ENCODE data around the gene ANTKMT.

ANTKMT gene

GRCh38 chr16:741986-742629 is 21.2 kb downstream of the ANTKMT start:
- TF ChIP-seq TAF1 (IDR thresholded peaks at IDR 0.05; ENCODE audit: borderline replicate concordance, insufficient read depth, low read length) (no peak), SIN3A (IDR thresholded peaks at IDR 0.05; ENCODE audit: borderline replicate concordance, insufficient read depth, low read length) (no peak), REST (IDR thresholded peaks at IDR 0.05; ENCODE audit: insufficient read depth in 1 of 2, low read depth in 2 of 2, low read length in 2 of 2) (no peak), POLR2AphosphoS5 (IDR thresholded peaks at IDR 0.05; ENCODE audit: low read depth, low read length) (no peak), FOXP2 (optimal IDR thresholded peaks at IDR 0.05; ENCODE audit: borderline replicate concordance, extremely low read depth, extremely low read length, insufficient read depth) (no peak)

GRCh38 chr16:743794-744500 is 23.0 kb downstream of the ANTKMT start:
- TF ChIP-seq REST (IDR thresholded peaks at IDR 0.05; ENCODE audit: insufficient read depth in 1 of 2, low read depth in 2 of 2, low read length in 2 of 2), result no peak
- TF ChIP-seq SIN3A (IDR thresholded peaks at IDR 0.05; ENCODE audit: borderline replicate concordance, insufficient read depth, low read length), result no peak
- TF ChIP-seq POLR2AphosphoS5 (IDR thresholded peaks at IDR 0.05; ENCODE audit: low read depth, low read length), result no peak
- no peak for TF ChIP-seq TAF1 (IDR thresholded peaks at IDR 0.05; ENCODE audit: borderline replicate concordance, insufficient read depth, low read length)
- TF ChIP-seq FOXP2 (optimal IDR thresholded peaks at IDR 0.05; ENCODE audit: borderline replicate concordance, extremely low read depth, extremely low read length, insufficient read depth), result no peak

GRCh38 chr16:745739-746138 is 24.8 kb downstream of the ANTKMT start:
- TF ChIP-seq REST (IDR thresholded peaks at IDR 0.05; ENCODE audit: insufficient read depth in 1 of 2, low read depth in 2 of 2, low read length in 2 of 2) (no peak), TAF1 (IDR thresholded peaks at IDR 0.05; ENCODE audit: borderline replicate concordance, insufficient read depth, low read length) (no peak), POLR2AphosphoS5 (IDR thresholded peaks at IDR 0.05; ENCODE audit: low read depth, low read length) (no peak), SIN3A (IDR thresholded peaks at IDR 0.05; ENCODE audit: borderline replicate concordance, insufficient read depth, low read length) (no peak), FOXP2 (optimal IDR thresholded peaks at IDR 0.05; ENCODE audit: borderline replicate concordance, extremely low read depth, extremely low read length, insufficient read depth) (no peak)

- TF ChIP-seq SIN3A (IDR thresholded peaks at IDR 0.05; ENCODE audit: borderline replicate concordance, insufficient read depth, low read length), result no peak
- no peak for TF ChIP-seq REST (IDR thresholded peaks at IDR 0.05; ENCODE audit: insufficient read depth in 1 of 2, low read depth in 2 of 2, low read length in 2 of 2)
- TF ChIP-seq TAF1 (IDR thresholded peaks at IDR 0.05; ENCODE audit: borderline replicate concordance, insufficient read depth, low read length), result no peak
- TF ChIP-seq POLR2AphosphoS5 (IDR thresholded peaks at IDR 0.05; ENCODE audit: low read depth, low read length), result no peak
- no peak for TF ChIP-seq FOXP2 (optimal IDR thresholded peaks at IDR 0.05; ENCODE audit: borderline replicate concordance, extremely low read depth, extremely low read length, insufficient read depth)
Measured at GRCh38 chr16:746637-747036, 25.7 kb downstream of the ANTKMT start.
